Nucleus accumbens (tissue), 56 donors: ENCODE measurements around the gene TRAPPC1.

ENCODE experiments used
- DNase-seq, 56 donors: peaks; one replicate each; lab custom pipeline; 2025; lab: John Stamatoyannopoulos, UW

The TRAPPC1 gene

DNA sequence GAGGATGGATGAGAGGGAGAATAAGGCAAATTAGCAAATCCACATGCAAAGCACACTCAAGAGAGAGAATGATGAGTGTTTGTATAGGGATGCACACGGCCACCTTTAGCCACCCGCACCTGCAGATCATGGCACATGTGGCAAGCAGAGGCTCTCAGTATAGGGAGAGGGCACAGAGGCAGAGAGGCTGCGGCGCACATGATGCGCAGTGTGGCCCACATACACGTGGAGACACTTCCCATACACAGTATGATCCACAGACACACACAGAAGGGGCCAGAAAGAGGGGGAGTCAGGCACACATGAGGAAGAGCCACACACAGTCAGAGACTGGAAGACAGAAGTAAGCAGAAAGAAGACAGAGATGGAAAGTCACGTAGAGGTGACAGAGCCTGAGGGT, 49.7 kb downstream of the TRAPPC1 start:
- no peak for DNase-seq

DNA sequence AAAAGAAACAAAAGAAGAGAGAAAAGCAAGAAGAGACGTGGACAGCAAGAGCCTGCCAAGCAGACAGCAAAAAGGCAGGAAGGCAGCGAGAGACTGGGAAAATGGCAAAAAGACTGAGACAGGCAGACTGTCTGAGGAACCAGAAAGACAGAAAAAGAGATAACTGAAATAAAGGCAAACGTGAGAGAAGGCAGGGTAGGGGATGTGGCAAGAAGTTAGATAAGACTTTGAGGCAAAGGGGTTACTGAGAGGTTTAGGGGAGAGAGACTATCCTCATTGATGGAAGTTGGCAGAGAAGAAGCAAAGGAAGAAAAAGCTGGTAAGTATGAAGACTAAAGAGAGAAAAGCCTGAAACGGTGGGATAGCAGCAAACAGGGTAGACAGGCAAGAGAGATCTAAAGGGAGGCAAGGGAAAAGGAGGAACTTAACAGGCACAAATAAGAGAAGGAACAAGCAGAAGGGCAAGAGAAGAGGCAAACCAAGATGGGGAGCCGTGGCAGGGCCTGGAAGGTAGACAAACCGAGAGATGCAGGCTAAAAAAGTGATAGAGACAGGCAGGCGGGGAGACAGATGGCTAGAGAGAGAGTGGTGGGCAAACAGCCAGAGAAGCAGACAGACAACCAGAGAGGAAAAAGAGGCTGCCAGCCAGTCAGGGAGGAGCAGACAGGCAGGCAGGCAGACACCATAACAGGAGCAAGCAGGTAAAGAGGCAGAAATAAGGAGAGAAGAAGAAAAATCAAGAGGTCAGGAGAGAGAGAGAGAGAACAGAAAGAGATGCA, 50.3 kb downstream of the TRAPPC1 start:
- DNase-seq: no peak
